Activated naive CD4-positive, alpha-beta T cell treated with anti-CD3 and anti-CD28 coated beads, Interleukin-2, amount 10 ng/mL, durations not matched to agents 7 days and 5 days (primary cell): ENCODE results near the gene SLC49A4.

ENCODE experiments used
- CTCF ChIA-PET: fragments of 350-600 bp; sonication (Branson Sonifier 250); formaldehyde crosslinking; loops from one replicate; lab custom pipeline; 2021; ENCODE audit warnings: antibody characterized with exemption; lab: Charles Lee
- DNase-seq: peaks from one replicate; pipeline ENCODE4 v3.0.0-alpha.2; 2020
- H3K27ac Mint-ChIP-seq: one replicate; pipeline ENCODE4 v1.8.0; 2021; ENCODE audit warnings: mild to moderate bottlenecking, moderate library complexity, mixed read lengths
- H3K27me3 Mint-ChIP-seq: one replicate; pipeline ENCODE4 v1.8.0; 2021; ENCODE audit warnings: mild to moderate bottlenecking, mixed read lengths
- H3K36me3 Mint-ChIP-seq: one replicate; pipeline ENCODE4 v1.8.0; 2021; ENCODE audit warnings: mixed read lengths
- H3K4me1 Mint-ChIP-seq: one replicate; pipeline ENCODE4 v1.8.0; 2021; ENCODE audit warnings: mixed read lengths
- H3K4me3 Mint-ChIP-seq: one replicate; pipeline ENCODE4 v1.8.0; 2021; ENCODE audit warnings: mild to moderate bottlenecking, moderate library complexity, mixed read lengths
- H3K9me3 Mint-ChIP-seq: one replicate; pipeline ENCODE4 v1.8.0; 2021; ENCODE audit warnings: mixed read lengths

SLC49A4 gene

GRCh38 chr3:122915300-122916055 lies 120.6 kb downstream of the SLC49A4 start:
- Mint-ChIP-seq H3K9me3 (no peaks in the 10 kb centered on the region), H3K36me3 (no peaks in the 10 kb centered on the region), H3K27me3 (peaks cover 68% of the 10 kb centered on the region), H3K4me1 (peaks cover 13% of the 10 kb centered on the region), H3K27ac (no peak overlapping the region), H3K4me3 (no peak overlapping the region)
- CTCF ChIA-PET: no interaction called here
- no peak for DNase-seq

DNA sequence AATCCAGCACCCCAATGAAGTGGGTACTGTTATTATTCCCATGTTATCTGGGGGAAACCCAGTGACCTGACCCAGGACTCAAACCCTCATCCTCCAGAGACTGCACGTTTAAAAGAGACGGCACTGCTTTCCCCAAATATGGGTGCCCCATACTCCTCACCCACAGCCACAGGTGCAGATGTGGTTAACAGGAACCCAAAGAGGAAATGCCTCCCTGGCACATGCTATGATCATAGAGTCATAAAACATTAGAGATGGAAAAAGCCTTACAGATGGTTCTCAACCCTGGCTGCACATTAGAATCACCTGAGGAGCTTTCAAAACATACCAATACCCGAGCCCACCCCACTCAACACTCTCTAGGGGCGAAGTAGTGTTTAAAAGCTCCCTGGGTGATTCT lies 121.2 kb downstream of the SLC49A4 start:
- no peaks in the 10 kb centered on the region for H3K36me3 Mint-ChIP-seq
- peaks cover 63% of the 10 kb centered on the region for H3K27me3 Mint-ChIP-seq
- H3K4me1 Mint-ChIP-seq: peaks cover 13% of the 10 kb centered on the region
- no peaks in the 10 kb centered on the region for H3K9me3 Mint-ChIP-seq
- CTCF ChIA-PET: no interaction called here
- DNase-seq: no peak
- no peak overlapping the region for H3K4me3 Mint-ChIP-seq
- no peak overlapping the region for H3K27ac Mint-ChIP-seq

- no peaks in the 10 kb centered on the region for H3K9me3 Mint-ChIP-seq
- H3K27ac Mint-ChIP-seq: no peak overlapping the region
- no peak overlapping the region for H3K4me3 Mint-ChIP-seq
- CTCF ChIA-PET: interaction anchor here (1.4 kb wide), 1 partner anchor 112 kb away, joined by 3 read pairs; no protein-coding TSS in a partner anchor
- peaks cover 13% of the 10 kb centered on the region for H3K4me1 Mint-ChIP-seq
- peaks cover 58% of the 10 kb centered on the region for H3K27me3 Mint-ChIP-seq
- no peak for DNase-seq
- no peaks in the 10 kb centered on the region for H3K36me3 Mint-ChIP-seq
Measured at GRCh38 chr3:122916580-122916979, 121.7 kb downstream of the SLC49A4 start.

GRCh38 chr3:122917412-122917811 lies 122.5 kb downstream of the SLC49A4 start:
- DNase-seq: no peak
- Mint-ChIP-seq H3K27ac (no peak overlapping the region), H3K27me3 (peaks cover 50% of the 10 kb centered on the region), H3K36me3 (no peaks in the 10 kb centered on the region), H3K4me3 (no peak overlapping the region), H3K9me3 (no peaks in the 10 kb centered on the region), H3K4me1 (peaks cover 13% of the 10 kb centered on the region)
- CTCF ChIA-PET: interaction anchor here (1.4 kb wide), 1 partner anchor 111 kb away, joined by 3 read pairs; no protein-coding TSS in a partner anchor

DNA sequence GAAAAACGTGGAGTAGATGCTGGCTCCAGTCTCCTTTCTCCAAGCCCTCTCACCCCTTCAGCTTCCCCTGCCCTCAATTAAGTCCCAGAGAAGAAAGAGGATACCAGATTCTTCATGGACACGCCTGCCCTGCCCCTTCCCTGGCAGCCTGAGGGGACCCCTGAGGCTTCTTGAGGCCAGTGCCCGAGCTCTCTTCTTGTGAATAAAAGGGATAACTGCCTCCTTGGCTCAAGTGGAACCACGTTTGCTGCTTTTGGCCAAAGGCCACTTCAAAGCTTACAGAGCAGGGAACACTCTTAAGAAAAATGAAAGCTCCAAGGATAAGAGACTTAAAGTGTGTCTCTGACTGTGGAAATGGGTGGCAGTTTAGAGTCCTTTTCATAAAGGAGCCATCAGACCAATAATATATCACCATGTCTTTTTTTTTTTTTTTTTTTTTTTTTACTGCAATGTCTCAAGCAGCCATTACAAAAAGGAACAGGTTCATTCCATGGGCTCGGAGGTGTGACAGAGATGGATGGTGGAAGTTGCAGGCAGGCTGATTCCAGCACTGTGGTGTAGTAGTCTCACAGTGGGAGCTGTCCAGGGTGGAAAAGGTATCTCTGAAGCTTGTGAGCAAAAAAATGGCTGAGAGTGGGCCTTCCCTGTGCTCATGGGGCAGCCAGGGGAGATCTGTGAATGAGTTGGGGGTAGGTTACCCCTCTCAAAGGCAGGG lies 123.9 kb downstream of the SLC49A4 start:
- DNase-seq: no peak
- CTCF ChIA-PET: no interaction called here
- Mint-ChIP-seq H3K4me3 (no peak overlapping the region), H3K36me3 (no peaks in the 10 kb centered on the region), H3K27me3 (peaks cover 38% of the 10 kb centered on the region), H3K4me1 (peaks cover 12% of the 10 kb centered on the region), H3K27ac (no peak overlapping the region), H3K9me3 (no peaks in the 10 kb centered on the region)

DNA sequence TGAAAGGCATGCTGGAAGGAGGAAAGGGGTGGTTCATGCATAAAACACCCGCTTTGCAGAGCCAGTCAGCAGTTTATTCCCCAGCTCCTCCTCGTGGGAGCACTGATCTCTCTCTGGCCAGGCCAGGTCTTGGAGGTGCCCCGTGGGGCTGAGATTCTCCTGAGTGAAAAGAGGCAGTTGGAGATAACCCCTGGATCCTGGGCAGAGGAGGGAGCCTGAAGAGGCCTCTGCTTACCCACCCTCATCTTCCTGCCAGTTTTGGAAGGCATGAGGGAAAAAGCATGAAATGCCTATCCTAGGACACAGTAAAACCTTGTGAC lies 124.4 kb downstream of the SLC49A4 start:
- Mint-ChIP-seq H3K27me3 (peaks cover 33% of the 10 kb centered on the region), H3K9me3 (no peaks in the 10 kb centered on the region), H3K4me1 (peaks cover 10% of the 10 kb centered on the region), H3K27ac (no peak overlapping the region), H3K36me3 (no peaks in the 10 kb centered on the region), H3K4me3 (no peak overlapping the region)
- CTCF ChIA-PET: no interaction called here
- DNase-seq: no peak

DNA sequence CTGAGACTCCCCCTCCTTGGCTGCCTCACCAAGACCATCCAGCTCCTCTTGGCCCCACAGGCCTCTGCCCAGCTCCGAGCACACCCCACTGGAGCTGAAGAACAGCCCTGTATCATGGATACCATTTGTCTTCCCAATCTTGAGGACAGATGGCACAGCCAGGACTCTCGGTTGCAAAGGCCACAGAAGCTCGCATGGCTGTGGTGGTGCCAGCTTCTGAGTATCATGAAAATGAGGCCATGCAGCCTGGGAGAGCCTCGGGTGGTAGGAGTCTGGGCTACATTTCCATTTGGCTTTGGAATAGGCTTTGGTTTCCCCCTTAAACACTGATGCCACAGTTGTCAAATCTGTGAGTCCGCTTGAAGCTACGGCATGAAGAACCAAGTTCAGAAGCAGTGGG lies 126.1 kb downstream of the SLC49A4 start:
- Mint-ChIP-seq H3K4me1 (peaks cover 4% of the 10 kb centered on the region), H3K9me3 (no peaks in the 10 kb centered on the region), H3K27ac (no peak overlapping the region), H3K27me3 (peaks cover 23% of the 10 kb centered on the region), H3K36me3 (no peaks in the 10 kb centered on the region), H3K4me3 (no peak overlapping the region)
- no peak for DNase-seq
- CTCF ChIA-PET: interaction anchor here (0.7 to 1.3 kb wide), 4 partner anchors 104 to 164 kb away, joined by 3 read pairs; no protein-coding TSS in a partner anchor

GRCh38 chr3:122921791-122922651 lies 127.2 kb downstream of the SLC49A4 start:
- no peak overlapping the region for H3K4me3 Mint-ChIP-seq
- H3K4me1 Mint-ChIP-seq: no peaks in the 10 kb centered on the region
- no peaks in the 10 kb centered on the region for H3K36me3 Mint-ChIP-seq
- CTCF ChIA-PET: interaction anchor here (0.7 to 1.0 kb wide), 3 partner anchors 32 to 165 kb away, joined by 3 read pairs; no protein-coding TSS in a partner anchor
- no peak overlapping the region for H3K27ac Mint-ChIP-seq
- peaks cover 18% of the 10 kb centered on the region for H3K27me3 Mint-ChIP-seq
- no peaks in the 10 kb centered on the region for H3K9me3 Mint-ChIP-seq
- peak; percentile 64 for DNase-seq

GRCh38 chr3:122923611-122924010 lies 128.7 kb downstream of the SLC49A4 start:
- DNase-seq: no peak
- CTCF ChIA-PET: interaction anchor here (1.7 kb wide), 1 partner anchor 20 kb away, joined by 3 read pairs; no protein-coding TSS in a partner anchor
- no peaks in the 10 kb centered on the region for H3K36me3 Mint-ChIP-seq

GRCh38 chr3:122924056-122924455 lies 129.2 kb downstream of the SLC49A4 start:
- CTCF ChIA-PET: interaction anchor here (1.1 to 1.7 kb wide), 2 partner anchors 20 to 66 kb away, joined by 3 read pairs; no protein-coding TSS in a partner anchor
- Mint-ChIP-seq H3K27me3 (peaks cover 31% of the 10 kb centered on the region), H3K4me3 (no peak overlapping the region), H3K27ac (no peak overlapping the region), H3K9me3 (no peaks in the 10 kb centered on the region), H3K4me1 (no peaks in the 10 kb centered on the region), H3K36me3 (no peaks in the 10 kb centered on the region)
- DNase-seq: no peak

More at GRCh38 chr3:122923611-122924010, 128.7 kb downstream of the SLC49A4 start:
- no peak overlapping the region for H3K27ac Mint-ChIP-seq
- H3K27me3 Mint-ChIP-seq: peaks cover 26% of the 10 kb centered on the region
- no peak overlapping the region for H3K4me3 Mint-ChIP-seq
- no peaks in the 10 kb centered on the region for H3K4me1 Mint-ChIP-seq
- no peaks in the 10 kb centered on the region for H3K9me3 Mint-ChIP-seq

DNA sequence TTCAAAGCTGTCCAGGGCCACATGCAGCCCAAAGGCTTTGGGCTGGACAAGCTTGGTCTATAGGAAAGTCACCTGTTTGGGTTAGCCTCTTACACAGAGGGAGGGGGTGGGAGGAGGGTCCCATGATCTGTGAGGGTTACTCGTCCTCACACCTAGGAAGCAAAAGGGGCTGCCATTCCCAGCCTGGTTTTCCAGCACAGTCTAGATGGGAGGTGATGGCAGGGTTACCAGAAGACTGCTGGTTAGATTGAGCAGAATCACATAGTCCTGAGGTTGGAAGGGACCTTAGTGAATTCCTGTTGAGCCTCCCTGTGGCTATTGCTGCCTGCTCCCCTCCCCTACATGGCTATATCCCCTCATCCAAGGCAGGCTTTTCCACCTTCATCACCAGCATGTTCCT lies 130.9 kb downstream of the SLC49A4 start:
- no peaks in the 10 kb centered on the region for H3K36me3 Mint-ChIP-seq

DNA sequence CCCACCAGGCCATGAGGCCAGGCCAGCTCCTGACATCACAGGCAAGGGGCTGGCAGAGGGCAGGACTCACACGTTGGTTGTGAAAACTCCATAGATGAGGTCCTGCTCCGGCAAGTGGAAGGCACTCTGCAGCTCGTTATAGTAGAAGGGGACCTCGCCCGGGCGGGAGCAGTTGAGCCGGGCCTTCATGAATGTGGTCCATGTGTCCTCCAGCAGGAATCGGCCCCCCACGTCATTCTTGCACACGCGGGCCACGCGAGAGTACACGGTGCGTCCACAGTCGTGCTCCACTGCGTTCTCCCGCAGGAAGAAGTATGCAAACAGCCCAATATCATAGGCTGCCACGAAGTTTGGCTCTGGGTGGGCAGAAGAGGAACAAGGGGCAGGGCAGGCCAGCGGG lies 131.5 kb downstream of the SLC49A4 start:
- Mint-ChIP-seq H3K36me3 (no peaks in the 10 kb centered on the region), H3K4me3 (no peak overlapping the region), H3K4me1 (no peaks in the 10 kb centered on the region), H3K27ac (no peak overlapping the region), H3K27me3 (peaks cover 39% of the 10 kb centered on the region), H3K9me3 (no peaks in the 10 kb centered on the region)
- CTCF ChIA-PET: interaction anchor here (1.6 kb wide), 1 partner anchor 16 kb away, joined by 4 read pairs; no protein-coding TSS in a partner anchor
- DNase-seq: no peak

More for the DNA sequence above, 130.9 kb downstream of the SLC49A4 start:
- no peaks in the 10 kb centered on the region for H3K4me1 Mint-ChIP-seq
- CTCF ChIA-PET: interaction anchor here (1.6 kb wide), 1 partner anchor 17 kb away, joined by 4 read pairs; no protein-coding TSS in a partner anchor
- no peaks in the 10 kb centered on the region for H3K9me3 Mint-ChIP-seq
- H3K27ac Mint-ChIP-seq: no peak overlapping the region
- no peak overlapping the region for H3K4me3 Mint-ChIP-seq
- peaks cover 39% of the 10 kb centered on the region for H3K27me3 Mint-ChIP-seq
- DNase-seq: no peak

DNA sequence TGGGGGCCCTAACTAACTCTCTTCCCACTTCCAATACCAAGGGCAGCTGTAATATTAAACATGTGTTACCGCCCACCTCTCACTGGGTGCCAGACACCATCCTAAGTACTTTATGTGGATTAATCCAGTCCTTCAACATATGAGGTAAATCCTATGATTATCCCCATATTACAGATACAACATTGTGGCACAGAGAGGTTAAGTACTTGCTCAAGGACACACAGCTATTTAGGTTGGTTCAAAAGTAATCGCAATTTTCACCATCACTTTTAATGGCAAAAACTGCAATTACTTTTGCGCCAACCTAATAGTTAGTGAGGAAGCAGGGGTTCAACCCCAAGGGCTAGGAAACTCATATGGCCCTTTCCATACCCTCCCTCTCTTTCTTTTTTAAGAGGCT lies 131.9 kb downstream of the SLC49A4 start:
- Mint-ChIP-seq H3K27ac (no peak overlapping the region), H3K36me3 (no peaks in the 10 kb centered on the region), H3K27me3 (peaks cover 39% of the 10 kb centered on the region), H3K9me3 (no peaks in the 10 kb centered on the region), H3K4me1 (no peaks in the 10 kb centered on the region), H3K4me3 (no peak overlapping the region)
- no peak for DNase-seq
- CTCF ChIA-PET: interaction anchor here (1.6 kb wide), 1 partner anchor 16 kb away, joined by 4 read pairs; no protein-coding TSS in a partner anchor

DNA sequence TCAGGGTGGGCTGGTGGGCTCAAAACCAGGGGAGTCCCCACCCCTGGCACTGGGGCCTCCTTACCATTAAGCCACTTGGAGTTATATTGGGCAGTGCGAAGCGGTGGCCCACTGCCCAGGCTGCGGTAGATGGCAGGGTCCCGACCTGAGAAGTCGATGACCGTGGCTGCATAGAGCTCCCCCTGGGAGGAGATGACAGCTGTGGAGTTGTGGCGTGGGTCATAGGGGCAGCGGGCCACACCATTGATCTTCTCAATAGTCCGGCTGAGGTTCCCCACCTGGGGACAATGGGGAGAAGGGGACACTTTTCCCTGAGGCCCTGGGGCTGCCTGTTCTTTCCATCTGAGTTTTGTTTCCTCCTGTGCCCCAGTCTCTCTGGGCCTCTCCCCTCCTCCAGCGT lies 132.9 kb downstream of the SLC49A4 start:
- Mint-ChIP-seq H3K27me3 (peaks cover 40% of the 10 kb centered on the region), H3K4me3 (no peak overlapping the region), H3K36me3 (no peaks in the 10 kb centered on the region), H3K4me1 (no peaks in the 10 kb centered on the region), H3K27ac (no peak overlapping the region), H3K9me3 (no peaks in the 10 kb centered on the region)
- no peak for DNase-seq
- CTCF ChIA-PET: no interaction called here
